ENCODE results near the gene ZNRF1. TPM values are rescaled to one million over a fixed set of nuclear protein-coding genes. Genes with fewer than 3 reads are reported as not detected.

Gene ZNRF1
- total and polyA plus RNA-seq, 2 of the 8 experiments (the other 6 are each of a cell fraction or from before 2014, with no cell fraction given): 33.5 to 52.9 TPM

- Histone ChIP-seq H3K23ac (ENCODE audit: insufficient read length) (no peak overlapping the region), H2AFZ (ENCODE audit: low read length) (no peak overlapping the region), H3K4me2 (ENCODE audit: insufficient read depth in 1 of 2, low read depth in 2 of 2, low read length in 2 of 2) (no peak overlapping the region), H4K5ac (ENCODE audit: insufficient read length, low read depth, low read length) (no peak overlapping the region), H2BK5ac (ENCODE audit: low read depth, low read length) (no peak overlapping the region), H3K79me1 (ENCODE audit: low read depth, low read length) (peaks cover 12% of the 10 kb centered on the region), H2BK20ac (ENCODE audit: low read length) (no peak overlapping the region), H2BK12ac (ENCODE audit: low read depth, low read length) (no peak overlapping the region), H3K14ac (ENCODE audit: insufficient read length) (no peak overlapping the region), H3K27ac (ENCODE audit: low read depth, low read length) (no peak overlapping the region), H3K23me2 (ENCODE audit: low read depth, low read length) (no peaks in the 10 kb centered on the region), H3K79me2 (ENCODE audit: control insufficient read depth in 1 of 2, insufficient read depth in 2 of 2, low read length in 2 of 2) (peaks cover 3 to 90% of the 10 kb centered on the region in 2 experiments; a peak in 3 of 4 replicates), H4K91ac (replicated peaks; ENCODE audit: insufficient read length, low read length) (no peak overlapping the region), H3K18ac (ENCODE audit: extremely low read depth, low read length) (no peak overlapping the region), H3K27me3 (replicated peaks in 1 of 4; ENCODE audit: control insufficient read depth in 3 of 4, extremely low read depth in 1 of 4, insufficient read depth in 3 of 4, low read length in 3 of 4) (no peaks in the 10 kb centered on the region), H3K56ac (replicated peaks; ENCODE audit: insufficient read length, low read depth, low read length) (no peak overlapping the region), H4K20me1 (replicated peaks in 1 of 2; ENCODE audit: control insufficient read depth in 1 of 2, insufficient read depth in 2 of 2, low read length in 2 of 2) (peaks cover 4 to 16% of the 10 kb centered on the region in 2 experiments), H2BK15ac (ENCODE audit: low read length) (no peak overlapping the region), H3K36me3 (ENCODE audit: control insufficient read depth in 2 of 4, insufficient read depth in 4 of 4, low read length in 3 of 4) (no peaks in the 10 kb centered on the region), H3K4me3 (ENCODE audit: extremely low read depth in 1 of 4, insufficient read depth in 2 of 4, low read depth in 3 of 4, low read length in 4 of 4) (no peak overlapping the region), H2BK120ac (replicated peaks; ENCODE audit: low read depth, low read length) (no peak overlapping the region), H3K4ac (replicated peaks; ENCODE audit: insufficient read length, low read depth, low read length) (no peak overlapping the region), H3K9me3 (ENCODE audit: insufficient read depth in 2 of 2, low read depth in 1 of 2, low read length in 1 of 2) (no peaks in the 10 kb centered on the region), H4K8ac (ENCODE audit: extremely low read depth, insufficient read depth, low read length) (no peak overlapping the region), H3K9ac (replicated peaks in 1 of 4; ENCODE audit: extremely low read depth in 1 of 4, low read depth in 3 of 4, low read length in 3 of 4) (no peak overlapping the region), H3K4me1 (replicated peaks in 1 of 4; ENCODE audit: control insufficient read depth in 3 of 4, insufficient read depth in 4 of 4, low read length in 3 of 4) (peaks cover 8 to 16% (median 8%) of the 10 kb centered on the region in 4 experiments; a peak in 6 of 7 replicates), H2AK5ac (ENCODE audit: low read depth, low read length) (no peak overlapping the region)
- WGBS, 2 experiments (ENCODE audit: extremely low coverage in 1 of 2, insufficient coverage in 1 of 2, insufficient read length in 1 of 2, insufficient replicate concordance in 2 of 2, low coverage in 1 of 2, low lambda C conversion rate in 2 of 2, missing lambda C conversion rate in 1 of 2): 87% methylated on average over 3 of the region's 3 CpGs; no CpG with 5 or more reads in 1 of the 2 experiments
- POLR2A ChIA-PET (ENCODE audit: partially characterized antibody): interaction anchor here (1.3 to 2.0 kb wide), 4 partner anchors 11 to 63 kb away, joined by 3 to 9 read pairs (median 3); no protein-coding TSS in a partner anchor
- TF ChIP-seq ZNF274 (IDR thresholded peaks at IDR 0.05; ENCODE audit: borderline replicate concordance, extremely low read depth, low read length): no peak
- TF ChIP-seq SRF (IDR thresholded peaks at IDR 0.05; ENCODE audit: low read depth, low read length): no peak
- TF ChIP-seq POLR2AphosphoS5 (IDR thresholded peaks at IDR 0.05; ENCODE audit: low read depth, low read length): no peak
- TF ChIP-seq RNF2 (IDR thresholded peaks at IDR 0.05; ENCODE audit: borderline replicate concordance, low read depth, low read length, missing control alignments, poor library complexity, severe bottlenecking): no peak
- TF ChIP-seq GABPA (IDR thresholded peaks at IDR 0.05; ENCODE audit: borderline replicate concordance, insufficient read depth, low read length): no peak
- no peak for TF ChIP-seq TBP (IDR thresholded peaks at IDR 0.05; ENCODE audit: low read depth, low read length)
- no peak for TF ChIP-seq KDM1A (IDR thresholded peaks at IDR 0.05; ENCODE audit: borderline replicate concordance, low read length)
- TF ChIP-seq TEAD4 (IDR thresholded peaks at IDR 0.05; ENCODE audit: low read depth, low read length): no peak
- TF ChIP-seq HDAC6 (IDR thresholded peaks at IDR 0.05; ENCODE audit: low read depth, low read length): no peak
- TF ChIP-seq MAFK (IDR thresholded peaks at IDR 0.05; ENCODE audit: low read depth, low read length): no peak
- TF ChIP-seq NANOG (IDR thresholded peaks at IDR 0.05; ENCODE audit: insufficient read depth, low read depth, low read length, poor library complexity, severe bottlenecking): no peak
- no peak for DNase-seq (ENCODE audit: low read depth in 1 of 2, low spot score in 2 of 2)
- FAIRE-seq: no peak
- CTCF ChIA-PET (ENCODE audit: partially characterized antibody): interaction anchor here (0.9 to 4.5 kb wide), 20 partner anchors 9 to 104 kb away, joined by 3 to 25 read pairs (median 7); no protein-coding TSS in a partner anchor
Observed at GRCh38 chr16:75061669-75062068, 62.8 kb downstream of the ZNRF1 start.

All from H1 (cell line).